Putamen (tissue), 1 donor: ENCODE results near the gene YIF1A.

Experiments used
- DNase-seq: peaks from one replicate; pipeline ENCODE4 v3.0.0-alpha.2; 2016; ENCODE audit warnings: low spot score

Gene YIF1A

GRCh38 chr11:66288671-66289547 is at the start of gene YIF1A:
Gene YIF1A (minus strand): TSS chr11:66289143. CDS start chr11:66288985, 158 bp downstream.
- peak; percentile 99 for DNase-seq

- no peak for DNase-seq
Measured at GRCh38 chr11:66337103-66337899, 48.4 kb upstream of the YIF1A start.

- DNase-seq: peak; percentile 89
Measured at GRCh38 chr11:66336234-66337102, 47.5 kb upstream of the YIF1A start, which contains the start of gene RIN1. Gene RIN1 (minus strand): TSS chr11:66336434. CDS start chr11:66336402, 32 bp downstream.

GRCh38 chr11:66335531-66336233 is 46.7 kb upstream of the YIF1A start:
- no peak for DNase-seq

- no peak for DNase-seq
Measured at GRCh38 chr11:66334605-66335442, 45.9 kb upstream of the YIF1A start.

GRCh38 chr11:66333896-66334604 is 45.1 kb upstream of the YIF1A start:
- DNase-seq: no peak

- DNase-seq: no peak
Measured at GRCh38 chr11:66333220-66333877, 44.4 kb upstream of the YIF1A start.

- DNase-seq: no peak
Measured at GRCh38 chr11:66332371-66333219, 43.7 kb upstream of the YIF1A start.

- DNase-seq: no peak
Measured at GRCh38 chr11:66331542-66332370, 42.8 kb upstream of the YIF1A start.

GRCh38 chr11:66330931-66331330 is 42.0 kb upstream of the YIF1A start:
- DNase-seq: no peak

- DNase-seq: no peak
Measured at GRCh38 chr11:66329165-66329673, 40.3 kb upstream of the YIF1A start.

- peak; percentile 58 for DNase-seq
Measured at GRCh38 chr11:66328302-66329144, 39.6 kb upstream of the YIF1A start.

GRCh38 chr11:66328031-66328301 is 39.0 kb upstream of the YIF1A start:
- DNase-seq: no peak

- no peak for DNase-seq
Measured at GRCh38 chr11:66327171-66328030, 38.5 kb upstream of the YIF1A start.
